Dermis lymphatic vessel endothelial cell (primary cell): ENCODE measurements around the gene SERPING1. TPM values are rescaled to one million over a fixed set of nuclear protein-coding genes. Genes with fewer than 3 reads are reported as not detected.

Source experiments
- total RNA-seq: library from RNA; depleted of rRNA; stranded (reverse); fragments of >200 nt; gene quantifications from 2 replicates; pipeline ENCODE4 v1.2.1, GENCODE V29; 2014

The SERPING1 gene
- total RNA-seq, result not detected in 2 replicates

GRCh38 chr11:57597461-57597915 is at the start of gene SERPING1:
Gene SERPING1 (plus strand): TSS chr11:57597685. CDS start chr11:57598271, 586 bp downstream.

DNA sequence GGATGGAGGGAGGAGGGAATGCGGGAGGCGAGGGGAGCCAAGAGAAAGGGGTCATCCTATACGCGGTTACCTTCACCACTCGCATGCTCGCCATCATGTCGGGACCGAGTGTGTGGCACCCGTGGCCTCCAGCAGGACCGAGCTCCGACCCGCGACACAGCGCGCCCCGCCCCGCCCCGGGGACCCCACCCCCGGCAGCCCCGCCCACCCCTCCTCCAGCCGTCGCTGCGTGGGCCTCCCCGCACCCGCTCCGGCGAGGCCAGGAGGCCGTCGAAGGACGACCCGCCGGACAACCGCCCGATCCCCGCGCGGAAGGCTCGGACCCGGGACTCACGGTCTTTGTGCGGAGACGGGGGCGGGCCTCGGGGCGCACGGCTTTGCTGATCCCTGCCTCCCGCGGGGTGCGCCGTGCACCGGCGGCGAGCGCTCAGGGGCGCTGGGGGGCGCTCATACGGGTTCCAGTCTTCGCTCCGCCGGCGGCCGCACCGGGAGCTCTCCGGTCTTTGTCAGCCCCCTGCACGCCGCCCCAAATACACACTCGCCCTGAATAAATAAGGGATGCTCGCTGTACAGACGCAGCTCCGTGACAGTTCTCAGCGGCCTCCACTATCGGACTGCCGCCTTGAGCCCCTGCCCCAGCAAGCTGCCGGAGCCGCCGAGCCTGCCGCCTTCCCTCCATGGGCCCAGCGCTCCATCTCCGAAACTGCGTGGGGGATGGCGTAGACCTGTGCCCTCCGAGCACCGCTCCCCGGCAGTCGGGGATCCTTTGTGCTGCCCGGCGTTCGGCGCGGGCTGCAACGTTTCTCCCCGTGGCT is 29.8 kb upstream of the SERPING1 start, which contains the start of gene UBE2L6:
TSS of gene UBE2L6 (minus strand) at position 158 of the 815 bp plus-strand sequence. CDS start at position 97, 61 bp downstream.

GRCh38 chr11:57649826-57650738 is 52.6 kb downstream of the SERPING1 start, which contains the start of gene YPEL4:
Gene YPEL4 (minus strand): TSS chr11:57649912. CDS start chr11:57647107, 2,805 bp downstream.

DNA sequence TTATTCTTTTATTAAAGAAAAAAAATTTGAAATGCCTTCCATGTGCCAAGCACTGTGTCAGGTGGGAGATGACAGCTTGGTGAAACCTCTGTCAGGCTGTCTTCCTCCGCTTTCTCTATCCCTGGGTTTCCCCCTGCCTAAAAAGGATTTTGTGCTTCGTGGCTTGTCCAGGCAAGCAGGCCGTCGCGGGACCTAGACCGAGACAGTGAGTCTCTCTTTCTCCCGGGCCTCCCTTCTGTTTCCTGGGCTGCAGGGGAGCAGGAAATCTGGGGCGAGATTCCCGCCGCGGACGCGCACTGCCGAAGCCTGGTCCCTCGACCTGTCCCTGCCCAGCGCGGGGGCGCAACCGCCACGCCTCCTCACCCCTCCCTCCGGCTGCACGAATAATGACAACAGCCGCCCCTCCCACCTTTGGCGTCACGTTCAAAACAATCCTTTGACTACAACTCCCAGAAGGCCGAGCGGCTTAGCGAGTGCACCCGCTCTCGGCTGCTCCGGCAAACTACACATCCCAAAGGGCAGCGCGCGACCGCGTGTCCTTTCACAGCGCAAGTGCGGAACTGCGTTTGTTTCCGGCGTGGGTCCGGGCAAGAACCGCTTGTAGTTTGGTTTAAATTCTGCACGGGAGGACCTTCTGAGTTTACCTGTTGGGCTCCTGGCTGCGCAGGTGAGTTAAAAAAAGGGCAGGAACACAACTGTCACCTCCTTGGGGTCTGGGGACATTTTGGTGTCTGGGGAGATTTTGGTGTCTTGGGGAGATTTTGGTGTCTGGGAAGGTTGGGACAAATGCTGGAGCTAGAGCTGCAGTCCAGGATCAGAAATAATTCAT is 59.9 kb downstream of the SERPING1 start, which contains the start of gene CLP1:
TSS of gene CLP1 (plus strand) at position 569 of the 829 bp plus-strand sequence. CDS start 1,715 bp downstream, outside the sequence.

Other genes starting within 250 kb of the SERPING1 start
- gene PRG3, start 216.5 kb upstream of the SERPING1 start, total RNA-seq, result not detected in 2 replicates
- 0.11 and 0.26 TPM in 2 replicates for gene PRG2, start 207.0 kb upstream of the SERPING1 start, total RNA-seq
- 15.4 and 15.6 TPM in 2 replicates for gene SLC43A3, start 170.6 kb upstream of the SERPING1 start, total RNA-seq
- gene RTN4RL2, start 137.2 kb upstream of the SERPING1 start, total RNA-seq, result 0.11 TPM in 1 of 2 replicates, not detected in the other
- 13.5 and 22.3 TPM in 2 replicates for gene SLC43A1, start 82.0 kb upstream of the SERPING1 start, total RNA-seq
- 33.8 and 35.8 TPM in 2 replicates for gene TIMM10, start 66.9 kb upstream of the SERPING1 start, total RNA-seq
- not detected in 2 replicates for gene SMTNL1, start 60.1 kb upstream of the SERPING1 start, total RNA-seq
- gene UBE2L6, start 30.0 kb upstream of the SERPING1 start, total RNA-seq, result 32.1 and 39.1 TPM in 2 replicates
- gene YPEL4, start 52.2 kb downstream of the SERPING1 start, total RNA-seq, result 0.09 and 0.11 TPM in 2 replicates
- 18.7 and 20.9 TPM in 2 replicates for gene CLP1, start 60.1 kb downstream of the SERPING1 start, total RNA-seq
- 33.7 and 35.9 TPM in 2 replicates for gene ZDHHC5, start 70.4 kb downstream of the SERPING1 start, total RNA-seq
- 9.3 and 12.0 TPM in 2 replicates for gene MED19, start 114.5 kb downstream of the SERPING1 start, total RNA-seq
- gene TMX2, start 114.9 kb downstream of the SERPING1 start, total RNA-seq, result 40.3 and 45.0 TPM in 2 replicates
- 82.9 and 85.4 TPM in 2 replicates for gene SELENOH, start 143.8 kb downstream of the SERPING1 start, total RNA-seq
- gene BTBD18, start 154.1 kb downstream of the SERPING1 start, total RNA-seq, result not detected in 2 replicates
- gene CTNND1, start 164.1 kb downstream of the SERPING1 start, total RNA-seq, result 227 and 279 TPM in 2 replicates